ENCODE measurements around the gene MAZ.

Gene MAZ

GRCh38 chr16:29858149-29858849 is 52.0 kb downstream of the MAZ start:
- DNase-seq: no peak

- no peak for DNase-seq
Measured at GRCh38 chr16:29858974-29859373, 52.6 kb downstream of the MAZ start.

GRCh38 chr16:29860218-29860617 is 53.9 kb downstream of the MAZ start:
- no peak for DNase-seq
